WERI-Rb-1 (cell line): Measurements from ENCODE around the gene MYO10.
A peak's percentile ranks its signal among the peaks of the same experiment; 100 is the strongest.

Experiments used
- DNase-seq: peaks from one replicate; pipeline ENCODE4 v3.0.0-alpha.2; 2020
- H3K27ac ChIP-seq: fragments of 250-450 bp; sonication (Bioruptor Pico); 2 replicates; pipeline ENCODE4 v1.5.1; 2020; ENCODE audit warnings: mild to moderate bottlenecking, moderate library complexity
- H3K27me3 ChIP-seq: fragments of 250-450 bp; sonication (Bioruptor Pico); 2 replicates; pipeline ENCODE4 v1.5.1; 2021; ENCODE audit warnings: mild to moderate bottlenecking, low read depth, moderate library complexity; ENCODE audit not compliant: insufficient read depth, severe bottlenecking
- H3K36me3 ChIP-seq: fragments of 250-450 bp; sonication (Bioruptor Pico); 2 replicates; pipeline ENCODE4 v1.5.1; 2020; ENCODE audit warnings: mild to moderate bottlenecking, moderate library complexity
- H3K4me3 ChIP-seq: 2 replicates; pipeline ENCODE4 v1.5.1; 2011; ENCODE audit warnings: low read depth, mild to moderate bottlenecking, control low read depth, low read length
- H3K9me3 ChIP-seq: fragments of 250-450 bp; sonication (Bioruptor Pico); 2 replicates; pipeline ENCODE4 v1.5.1; 2021; ENCODE audit warnings: mild to moderate bottlenecking, moderate library complexity; ENCODE audit not compliant: severe bottlenecking
- CTCF ChIP-seq: IDR thresholded peaks from 2 replicates; pipeline ENCODE4 v1.5.1; 2011; ENCODE audit warnings: low read depth, mild to moderate bottlenecking, control low read depth, inconsistent platforms, low read length

The MYO10 gene

DNA sequence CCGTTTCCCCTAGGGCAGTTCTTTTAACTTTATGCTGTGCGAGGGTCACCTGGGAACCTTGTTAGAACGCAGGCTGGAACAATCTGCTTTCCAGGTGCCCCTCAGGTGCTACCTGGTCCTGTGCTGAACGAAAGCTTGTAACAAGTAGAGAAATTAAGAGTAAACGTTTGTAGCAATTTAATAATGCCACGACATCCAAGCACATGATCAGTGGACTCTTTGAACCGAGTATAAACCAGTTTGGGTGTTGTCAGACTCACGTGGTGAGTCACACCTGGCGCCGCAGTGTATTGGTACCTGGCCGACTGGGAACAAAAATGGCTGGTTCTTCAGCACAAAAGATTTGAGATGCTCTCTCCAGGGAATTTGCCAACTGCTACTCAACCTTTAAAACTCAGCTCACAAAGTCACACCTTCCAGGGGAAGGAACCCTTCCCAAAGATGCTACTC is 926 bp upstream of the MYO10 start:
- H3K4me3 ChIP-seq = peak overlapping the region; percentile 77
- no peaks in the 10 kb centered on the region for H3K9me3 ChIP-seq
- TF ChIP-seq CTCF = no peak
- peaks cover 6% of the 10 kb centered on the region for H3K36me3 ChIP-seq
- no peak for DNase-seq
- H3K27ac ChIP-seq = no peak overlapping the region
- H3K27me3 ChIP-seq = no peaks in the 10 kb centered on the region

DNA sequence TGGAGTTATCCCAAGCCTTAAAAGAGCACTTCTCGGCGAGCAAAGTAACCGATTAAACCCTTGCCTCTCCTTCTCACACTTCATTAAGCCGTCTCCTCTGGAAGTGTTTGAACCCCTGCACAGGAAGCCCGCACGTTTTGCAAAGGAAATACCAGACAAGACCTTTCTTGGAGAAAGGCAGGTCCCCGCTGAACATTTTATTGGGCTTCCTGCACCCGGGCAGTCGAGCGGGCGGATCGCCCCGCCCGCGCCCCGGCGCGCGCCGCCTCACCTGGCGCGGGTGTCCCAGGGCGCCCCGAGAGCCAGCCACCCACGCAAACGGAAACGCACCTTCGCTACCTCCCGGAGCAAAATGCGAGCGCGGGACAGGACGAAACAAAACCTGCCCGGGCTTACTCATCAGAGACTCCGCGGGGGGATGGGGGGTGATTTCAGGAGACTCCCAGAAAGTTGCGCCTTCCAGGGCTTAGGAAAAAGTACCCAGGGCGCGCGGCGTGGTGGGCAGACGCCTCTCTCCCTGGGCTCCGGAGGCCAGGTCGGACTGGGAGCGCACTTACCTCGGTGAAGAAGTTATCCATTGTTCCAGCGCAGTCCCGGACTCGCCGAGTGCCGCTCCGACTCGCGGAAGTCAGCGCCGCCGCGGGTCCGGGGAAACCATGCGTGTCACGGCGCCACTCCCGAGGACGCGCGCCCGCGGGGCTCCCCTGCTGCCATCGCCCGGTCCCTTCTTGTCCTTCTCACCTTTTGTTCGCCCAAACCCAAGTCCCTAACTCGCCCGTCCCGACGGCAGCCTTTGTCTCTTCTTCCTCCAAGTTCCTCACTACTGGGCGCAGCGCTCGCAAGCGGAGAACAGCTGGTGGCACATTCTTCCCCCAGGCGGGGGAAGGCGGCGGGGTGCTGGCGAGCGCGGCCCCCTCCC is 598 bp downstream of the MYO10 start:
- no peaks in the 10 kb centered on the region for H3K9me3 ChIP-seq
- peak overlapping the region; percentile 89 for H3K27ac ChIP-seq
- no peak for TF ChIP-seq CTCF
- peak; percentile 31 for DNase-seq
- H3K4me3 ChIP-seq = peak overlapping the region; percentile 88
- no peaks in the 10 kb centered on the region for H3K27me3 ChIP-seq
- peaks cover 6% of the 10 kb centered on the region for H3K36me3 ChIP-seq

DNA sequence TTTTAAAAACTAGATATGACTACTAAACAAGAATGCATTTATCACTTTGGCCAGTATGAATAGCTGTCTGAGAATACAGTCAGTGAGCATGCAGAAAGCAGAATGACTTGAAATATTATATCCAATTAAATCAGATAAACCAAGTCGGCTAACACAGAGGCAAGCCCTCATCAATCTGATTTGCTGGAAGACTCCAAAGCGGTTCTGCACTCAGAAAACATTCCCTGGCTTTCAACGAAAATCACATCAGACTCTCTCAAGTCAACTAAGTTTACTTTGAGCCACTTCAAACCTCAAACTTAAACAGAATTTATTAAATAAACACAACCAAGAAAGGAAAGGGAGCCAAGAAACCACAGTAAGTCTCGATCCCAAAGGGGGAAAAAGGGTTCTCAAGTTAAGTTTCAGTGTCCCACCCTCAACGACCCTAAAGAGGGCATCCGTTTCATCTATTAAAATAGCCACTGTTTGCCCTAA is 1.4 kb downstream of the MYO10 start:
- no peaks in the 10 kb centered on the region for H3K9me3 ChIP-seq
- H3K27ac ChIP-seq = no peak overlapping the region
- no peak for DNase-seq
- H3K27me3 ChIP-seq = no peaks in the 10 kb centered on the region
- H3K36me3 ChIP-seq = peaks cover 6% of the 10 kb centered on the region
- TF ChIP-seq CTCF = no peak
- peak overlapping the region; percentile 88 for H3K4me3 ChIP-seq

DNA sequence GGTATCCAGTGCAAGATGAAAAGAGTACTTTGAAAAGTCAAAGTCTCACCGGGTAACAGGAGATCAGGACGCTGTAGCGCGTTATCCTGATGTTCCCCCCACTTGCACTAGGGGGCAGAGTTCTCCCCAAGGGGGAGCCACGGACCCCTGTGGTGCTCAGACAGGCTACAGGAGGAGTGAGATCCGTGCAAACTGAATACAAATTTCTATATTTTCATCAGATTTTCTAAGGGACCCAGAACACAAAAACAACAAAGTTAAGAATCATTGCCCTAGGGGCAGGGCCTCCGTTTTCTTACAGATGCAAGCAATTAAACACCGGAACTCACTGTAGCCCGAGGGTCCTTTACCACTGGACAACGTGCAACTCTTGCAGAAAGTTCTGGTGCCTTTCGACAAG is 2.0 kb downstream of the MYO10 start:
- peak; percentile 96 for TF ChIP-seq CTCF

DNA sequence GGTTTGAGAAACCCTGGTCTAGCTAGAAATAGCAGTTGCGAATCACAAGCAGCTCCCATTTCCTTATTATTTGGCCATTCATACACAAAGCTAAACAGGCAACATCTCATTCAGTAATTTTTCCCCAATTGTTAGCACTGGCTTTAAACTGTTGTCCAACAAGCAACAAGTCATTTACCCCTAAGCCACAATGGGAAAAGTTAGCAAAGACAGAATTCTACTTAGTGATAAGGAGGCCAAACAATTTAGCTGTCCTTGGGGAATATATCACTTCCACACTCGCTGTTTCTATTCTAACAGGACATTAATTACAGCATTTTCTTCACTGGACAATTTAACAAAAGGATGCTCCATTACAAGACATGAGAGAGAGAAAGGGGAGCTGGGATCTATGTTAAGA is 2.8 kb downstream of the MYO10 start:
- Histone ChIP-seq H3K36me3 (peaks cover 6% of the 10 kb centered on the region), H3K4me3 (peak overlapping the region; percentile 88), H3K27ac (peak overlapping the region; percentile 7), H3K9me3 (no peaks in the 10 kb centered on the region), H3K27me3 (no peaks in the 10 kb centered on the region)
- no peak for TF ChIP-seq CTCF
- DNase-seq = no peak

More for the DNA sequence above, 2.0 kb downstream of the MYO10 start:
- no peaks in the 10 kb centered on the region for H3K9me3 ChIP-seq
- peak overlapping the region; percentile 88 for H3K4me3 ChIP-seq
- H3K36me3 ChIP-seq = peaks cover 6% of the 10 kb centered on the region
- peak; percentile 90 for DNase-seq
- no peaks in the 10 kb centered on the region for H3K27me3 ChIP-seq
- no peak overlapping the region; the same call in 1 of the 2 replicates for H3K27ac ChIP-seq
